ENCODE data around the gene BCLAF1. TPM values are rescaled to one million over a fixed set of nuclear protein-coding genes. Genes with fewer than 3 reads are reported as not detected.
A peak's percentile ranks its signal among the peaks of the same experiment; 100 is the strongest.

The BCLAF1 gene
- polyA plus RNA-seq, 3 donors: 32.5 to 75.8 (median 47.0) TPM

GRCh38 chr6:136326038-136326553 lies 36.5 kb upstream of the BCLAF1 start:
- H3K4me1 ChIP-seq (ENCODE audit: control insufficient read depth in 1 of 2, insufficient read depth in 2 of 2, low read length in 2 of 2): peaks cover 0 to 5% of the 10 kb centered on the region in 2 donors
- no peak overlapping the region for H3K4me2 ChIP-seq (replicated peaks; ENCODE audit: extremely low read depth, low read length, poor library complexity, severe bottlenecking)
- no peaks in the 10 kb centered on the region for H3K79me2 ChIP-seq (ENCODE audit: insufficient read depth, low read length)

DNA sequence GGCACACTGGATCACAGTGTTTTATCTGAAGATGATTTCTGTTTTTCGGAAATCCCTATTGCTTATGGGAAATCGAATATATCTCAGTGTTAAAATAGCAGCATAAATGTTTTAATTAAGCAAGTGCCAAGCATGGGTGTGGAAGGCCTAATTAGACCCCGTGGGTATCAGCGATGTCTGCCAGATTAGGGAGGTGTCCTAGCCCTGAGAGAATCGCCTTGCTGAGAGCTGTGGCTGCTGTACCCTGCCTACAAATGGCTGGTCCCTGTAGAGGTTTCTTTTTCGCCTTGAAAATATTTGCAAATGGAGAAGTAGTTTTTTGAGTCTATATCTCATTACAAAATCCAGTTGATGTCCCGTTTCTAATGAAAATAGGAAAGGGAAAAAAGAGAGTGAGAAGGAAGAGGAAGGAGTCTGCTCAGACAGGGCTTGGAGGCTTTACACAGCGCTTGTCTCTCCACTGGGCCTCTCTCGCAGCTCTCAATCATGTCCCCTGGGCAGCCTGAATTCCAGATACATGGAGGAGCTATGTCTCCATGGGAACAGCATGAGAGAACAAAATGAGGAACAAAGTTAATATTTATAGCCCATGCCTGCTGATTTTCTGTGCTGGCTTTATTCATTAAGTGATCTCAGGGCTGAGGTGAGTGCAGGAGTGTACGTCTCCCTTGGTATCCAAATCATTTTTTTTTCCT lies 35.2 kb upstream of the BCLAF1 start:
- Histone ChIP-seq H3K27ac (ENCODE audit: low read depth in 1 of 2, low read length in 2 of 2) (no peak overlapping the region), H3K9ac (ENCODE audit: insufficient read depth, low read length, poor library complexity, severe bottlenecking) (no peak overlapping the region), H3K4me1 (ENCODE audit: control insufficient read depth in 1 of 2, insufficient read depth in 2 of 2, low read length in 2 of 2) (peaks cover 0 to 5% of the 10 kb centered on the region in 2 donors), H3K27me3 (ENCODE audit: control insufficient read depth in 2 of 2, insufficient read depth in 2 of 2, low read length in 2 of 2) (no peaks in the 10 kb centered on the region), H2AFZ (ENCODE audit: insufficient read depth, low read depth, low read length, poor library complexity, severe bottlenecking) (peak overlapping the region; percentile 54), H3K36me3 (replicated peaks in 1 of 2; ENCODE audit: control insufficient read depth in 1 of 2, insufficient read depth in 2 of 2, low read length in 2 of 2) (no peaks in the 10 kb centered on the region), H3K79me2 (ENCODE audit: insufficient read depth, low read length) (no peaks in the 10 kb centered on the region), H3K4me2 (replicated peaks; ENCODE audit: extremely low read depth, low read length, poor library complexity, severe bottlenecking) (peak overlapping the region; percentile 7), H4K20me1 (ENCODE audit: insufficient read depth, low read length) (no peaks in the 10 kb centered on the region), H3K4me3 (replicated peaks in 1 of 3; ENCODE audit: low read depth in 2 of 3, low read length in 3 of 3) (no peak overlapping the region), H3K9me3 (replicated peaks in 1 of 2; ENCODE audit: control insufficient read depth in 1 of 2, insufficient read depth in 1 of 2, low read length in 2 of 2) (no peaks in the 10 kb centered on the region)
- DNase-seq: no peak
- WGBS (ENCODE audit: insufficient coverage): 85% methylated on average over 4 of the region's 10 CpGs
- TF ChIP-seq, protein P1, sequence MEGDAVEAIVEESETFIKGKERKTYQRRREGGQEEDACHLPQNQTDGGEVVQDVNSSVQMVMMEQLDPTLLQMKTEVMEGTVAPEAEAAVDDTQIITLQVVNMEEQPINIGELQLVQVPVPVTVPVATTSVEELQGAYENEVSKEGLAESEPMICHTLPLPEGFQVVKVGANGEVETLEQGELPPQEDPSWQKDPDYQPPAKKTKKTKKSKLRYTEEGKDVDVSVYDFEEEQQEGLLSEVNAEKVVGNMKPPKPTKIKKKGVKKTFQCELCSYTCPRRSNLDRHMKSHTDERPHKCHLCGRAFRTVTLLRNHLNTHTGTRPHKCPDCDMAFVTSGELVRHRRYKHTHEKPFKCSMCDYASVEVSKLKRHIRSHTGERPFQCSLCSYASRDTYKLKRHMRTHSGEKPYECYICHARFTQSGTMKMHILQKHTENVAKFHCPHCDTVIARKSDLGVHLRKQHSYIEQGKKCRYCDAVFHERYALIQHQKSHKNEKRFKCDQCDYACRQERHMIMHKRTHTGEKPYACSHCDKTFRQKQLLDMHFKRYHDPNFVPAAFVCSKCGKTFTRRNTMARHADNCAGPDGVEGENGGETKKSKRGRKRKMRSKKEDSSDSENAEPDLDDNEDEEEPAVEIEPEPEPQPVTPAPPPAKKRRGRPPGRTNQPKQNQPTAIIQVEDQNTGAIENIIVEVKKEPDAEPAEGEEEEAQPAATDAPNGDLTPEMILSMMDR (IDR thresholded peaks at IDR 0.05): no peak
- no peaks in the 10 kb centered on the region for H3K36me3 Mint-ChIP-seq
- H3K4me1 Mint-ChIP-seq: no peaks in the 10 kb centered on the region
- intact Hi-C loops (cut with micrococcal nuclease): no loop called here
- no peaks in the 10 kb centered on the region for H3K9me3 Mint-ChIP-seq
- H3K27ac Mint-ChIP-seq: no peak overlapping the region
- no peak overlapping the region for H3K4me3 Mint-ChIP-seq
- H3K27me3 Mint-ChIP-seq (ENCODE audit: low read depth in 3 of 3): peaks cover 0 to 2% (median 0%) of the 10 kb centered on the region in 3 donors

More at GRCh38 chr6:136326038-136326553, 36.5 kb upstream of the BCLAF1 start:
- H3K4me3 ChIP-seq (replicated peaks in 1 of 3; ENCODE audit: low read depth in 2 of 3, low read length in 3 of 3): no peak overlapping the region
- H3K4me1 Mint-ChIP-seq: no peaks in the 10 kb centered on the region
- no peak for DNase-seq
- H3K9ac ChIP-seq (ENCODE audit: insufficient read depth, low read length, poor library complexity, severe bottlenecking): no peak overlapping the region
- no peaks in the 10 kb centered on the region for H4K20me1 ChIP-seq (ENCODE audit: insufficient read depth, low read length)
- H3K27me3 Mint-ChIP-seq (ENCODE audit: low read depth in 3 of 3): peaks cover 0 to 4% (median 0%) of the 10 kb centered on the region in 3 donors
- TF ChIP-seq, protein P1 (IDR thresholded peaks at IDR 0.05): no peak
- 94% methylated on average over 6 of the region's 8 CpGs for WGBS (ENCODE audit: insufficient coverage)
- intact Hi-C loops (cut with micrococcal nuclease): no loop called here
- no peaks in the 10 kb centered on the region for H3K36me3 Mint-ChIP-seq
- no peak overlapping the region for H3K4me3 Mint-ChIP-seq
- no peaks in the 10 kb centered on the region for H3K36me3 ChIP-seq (replicated peaks in 1 of 2; ENCODE audit: control insufficient read depth in 1 of 2, insufficient read depth in 2 of 2, low read length in 2 of 2)
- no peak overlapping the region for H2AFZ ChIP-seq (ENCODE audit: insufficient read depth, low read depth, low read length, poor library complexity, severe bottlenecking)
- no peak overlapping the region for H3K27ac ChIP-seq (ENCODE audit: low read depth in 1 of 2, low read length in 2 of 2)
- no peak overlapping the region for H3K27ac Mint-ChIP-seq
- H3K9me3 ChIP-seq (replicated peaks in 1 of 2; ENCODE audit: control insufficient read depth in 1 of 2, insufficient read depth in 1 of 2, low read length in 2 of 2): no peaks in the 10 kb centered on the region
- H3K27me3 ChIP-seq (ENCODE audit: control insufficient read depth in 2 of 2, insufficient read depth in 2 of 2, low read length in 2 of 2): no peaks in the 10 kb centered on the region
- no peaks in the 10 kb centered on the region for H3K9me3 Mint-ChIP-seq
